GM23338 (cell line): ENCODE data around the gene CENPX. TPM values are rescaled to one million over a fixed set of nuclear protein-coding genes. Genes with fewer than 3 reads are reported as not detected.

Experiments used
- ATAC-seq: fragments of 200-7000 bp; cut with Tn5 transposase; 3 replicates; pipeline ENCODE4 v1.9.1; 2020
- DNase-seq: peaks from one replicate; pipeline ENCODE4 v3.0.0-alpha.2; 2015; ENCODE audit warnings: low spot score
- H2AFZ ChIP-seq: fragments of 200-600 bp; sonication (generic); 2 replicates; pipeline ENCODE4 v1.8.0; 2016; ENCODE audit warnings: antibody characterized with exemption, mild to moderate bottlenecking, moderate library complexity
- H3F3A ChIP-seq: fragments of 200-600 bp; sonication (generic); replicated peaks from 2 replicates; pipeline ENCODE4 v1.8.0; 2017; ENCODE audit warnings: antibody characterized with exemption, mixed run types, low read depth
- H3K27ac ChIP-seq: fragments of 200-600 bp; sonication (generic); 2 replicates; pipeline ENCODE4 v1.6.1; 2016; ENCODE audit warnings: low read depth
- H3K27me3 ChIP-seq: fragments of 200-600 bp; sonication (generic); 2 replicates; pipeline ENCODE4 v1.8.0; 2016; ENCODE audit warnings: mild to moderate bottlenecking, mixed run types, moderate library complexity; ENCODE audit not compliant: insufficient read depth
- H3K36me3 ChIP-seq: fragments of 200-600 bp; sonication (generic); 2 replicates; pipeline ENCODE4 v1.8.0; 2016; ENCODE audit warnings: mild to moderate bottlenecking; ENCODE audit not compliant: insufficient read depth
- H3K4me1 ChIP-seq: fragments of 200-600 bp; sonication (generic); 2 replicates; pipeline ENCODE4 v1.8.0; 2016; ENCODE audit warnings: mild to moderate bottlenecking, moderate library complexity; ENCODE audit not compliant: insufficient read depth
- H3K4me2 ChIP-seq: fragments of 200-600 bp; sonication (generic); 2 replicates; pipeline ENCODE4 v1.7.1; 2017; ENCODE audit warnings: mixed run types
- H3K4me3 ChIP-seq: fragments of 200-600 bp; sonication (generic); 2 replicates; pipeline ENCODE4 v1.6.1; 2016; ENCODE audit warnings: mixed run types
- H3K79me2 ChIP-seq: fragments of 200-600 bp; sonication (generic); replicated peaks from 2 replicates; pipeline ENCODE4 v1.8.0; 2017; ENCODE audit warnings: mild to moderate bottlenecking; ENCODE audit not compliant: insufficient read depth
- H3K9me2 ChIP-seq: fragments of 200-600 bp; sonication (generic); 2 replicates; pipeline ENCODE4 v1.8.0; 2017; ENCODE audit not compliant: insufficient read depth
- H4K20me1 ChIP-seq: fragments of 200-600 bp; sonication (generic); replicated peaks from 2 replicates; pipeline ENCODE4 v1.8.0; 2017; ENCODE audit warnings: mild to moderate bottlenecking; ENCODE audit not compliant: insufficient read depth
- H3K27ac Mint-ChIP-seq: 2 replicates; pipeline ENCODE4 v1.8.0; 2020; ENCODE audit warnings: inconsistent platforms, mild to moderate bottlenecking, moderate library complexity, mixed read lengths
- H3K27me3 Mint-ChIP-seq: 3 replicates; pipeline ENCODE4 v1.8.0; 2022; ENCODE audit warnings: low read depth, mild to moderate bottlenecking, moderate library complexity, mixed read lengths, inconsistent platforms; ENCODE audit not compliant: insufficient read depth, poor library complexity
- H3K36me3 Mint-ChIP-seq: 3 replicates; pipeline ENCODE4 v1.8.0; 2021; ENCODE audit warnings: low read depth, mild to moderate bottlenecking, inconsistent platforms, moderate library complexity, mixed read lengths
- H3K4me1 Mint-ChIP-seq: 3 replicates; pipeline ENCODE4 v1.8.0; 2020; ENCODE audit warnings: mild to moderate bottlenecking, inconsistent platforms, mixed read lengths
- H3K4me3 Mint-ChIP-seq: 3 replicates; pipeline ENCODE4 v1.8.0; 2021; ENCODE audit warnings: moderate library complexity, mild to moderate bottlenecking, inconsistent platforms, mixed read lengths
- H3K9me3 Mint-ChIP-seq: 3 replicates; pipeline ENCODE4 v1.8.0; 2020; ENCODE audit warnings: moderate library complexity, mild to moderate bottlenecking, inconsistent platforms, mixed read lengths
- CREB1 ChIP-seq: fragments of 250-450 bp; sonication (Bioruptor Pico); IDR thresholded peaks from 2 replicates; pipeline ENCODE4 v1.5.0; 2020; ENCODE audit warnings: low read depth, mild to moderate bottlenecking, moderate library complexity
- CTCF ChIP-seq, 2 experiments: fragments of 200-600 bp in 1 of 2; sonication (generic) in 1 of 2; conservative IDR thresholded peaks; 2 replicates each; pipeline versions ENCODE4 v1.5.1 to v1.6.1; 2016 to 2017; ENCODE audit warnings: antibody characterized with exemption in 2 of 2, low read depth in 2 of 2, mild to moderate bottlenecking in 2 of 2, moderate library complexity in 1 of 2
- ETS1 ChIP-seq: IDR thresholded peaks from 2 replicates; pipeline ENCODE4 v1.6.1; 2016; ENCODE audit warnings: antibody characterized with exemption
- NANOG ChIP-seq: IDR thresholded peaks from 2 replicates; pipeline ENCODE4 v1.6.1; 2016; ENCODE audit warnings: antibody characterized with exemption, borderline replicate concordance
- POLR2AphosphoS5 ChIP-seq: IDR thresholded peaks from 2 replicates; pipeline ENCODE4 v1.6.1; 2016; ENCODE audit warnings: antibody characterized with exemption, low read depth
- REST ChIP-seq: IDR thresholded peaks from one replicate; pipeline ENCODE4 v1.6.1; 2018; ENCODE audit warnings: antibody characterized with exemption; ENCODE audit not compliant: unreplicated experiment
- STAT1 ChIP-seq: IDR thresholded peaks from one replicate; pipeline ENCODE4 v1.6.1; 2016; ENCODE audit warnings: antibody characterized with exemption; ENCODE audit not compliant: unreplicated experiment
- ZNF114 ChIP-seq: fragments of 250-450 bp; sonication (Bioruptor Pico); IDR thresholded peaks from 2 replicates; pipeline ENCODE4 v1.5.0; 2020; ENCODE audit warnings: mild to moderate bottlenecking, moderate library complexity
- ZNF331 ChIP-seq: fragments of 250-450 bp; sonication (Bioruptor Pico); IDR thresholded peaks from 2 replicates; pipeline ENCODE4 v1.5.0; 2020; ENCODE audit warnings: low read depth, mild to moderate bottlenecking, moderate library complexity
- ZNF462 ChIP-seq: fragments of 250-450 bp; sonication (Bioruptor Pico); IDR thresholded peaks from 2 replicates; pipeline ENCODE4 v1.5.0; 2020; ENCODE audit warnings: mild to moderate bottlenecking, moderate library complexity
- polyA plus RNA-seq: library from polyadenylated mRNA; unstranded; fragments of >200 nt; fragmentation: Nextera tagmentation; extraction: Ambion mirVana; gene quantifications from 2 replicates; pipeline ENCODE4 v1.2.1, GENCODE V29; 2016
- total RNA-seq: library from RNA; depleted of rRNA; stranded (reverse); fragments of >200 nt; shearing (Covaris generic); gene quantifications from 2 replicates; pipeline ENCODE4 v1.2.3, GENCODE V29; 2014

Gene CENPX
- total and polyA plus RNA-seq, 2 experiments from 2014 or later = 114 to 157 TPM

GRCh38 chr17:82023447-82024241 lies 966 bp upstream of the CENPX start (continued):
- TF ChIP-seq ZNF462 (CRISPR knock-in tag) = no peak
- no peak for TF ChIP-seq STAT1
- TF ChIP-seq ZNF331 (CRISPR knock-in tag) = no peak
- 0 out of 2 replicates have a peak, but pooled peaks have one; percentile 24 for TF ChIP-seq POLR2AphosphoS5

- Histone ChIP-seq H3K36me3 (no peaks in the 10 kb centered on the region), H2AFZ (peak within 1 kb of the TSS; percentile 86), H3K4me2 (peak within 1 kb of the TSS; percentile 95), H3K27me3 (no peaks in the 10 kb centered on the region), H3F3A (peaks cover 13% of the 10 kb centered on the region; the same call in 1 of the 2 replicates), H3K79me2 (peaks cover 15% of the 10 kb centered on the region), H4K20me1 (peaks cover 3% of the 10 kb centered on the region), H3K4me1 (peaks cover 5% of the 10 kb centered on the region; the same call in 1 of the 2 replicates), H3K9me2 (no peaks in the 10 kb centered on the region), H3K27ac (no peak within 1 kb of the TSS), H3K4me3 (peak within 1 kb of the TSS; percentile 98)
- ATAC-seq (peak; percentile 82), DNase-seq (peak; percentile 100)
- Mint-ChIP-seq H3K4me1 (peaks cover 11% of the 10 kb centered on the region), H3K27ac (peak within 1 kb of the TSS; percentile 84), H3K4me3 (peak within 1 kb of the TSS; percentile 85), H3K9me3 (no peaks in the 10 kb centered on the region; the same call in 2 of the 3 replicates), H3K27me3 (peaks cover 27% of the 10 kb centered on the region), H3K36me3 (peaks cover 6% of the 10 kb centered on the region)
- TF ChIP-seq NANOG = no peak
- no peak for TF ChIP-seq ZNF114 (CRISPR knock-in tag)
- no peak for TF ChIP-seq REST
- TF ChIP-seq CTCF (conservative IDR thresholded peaks at IDR 0.05; ENCODE audit: low read depth in 2 of 2) = no peak
- TF ChIP-seq CREB1 = no peak
- TF ChIP-seq ZNF331 (CRISPR knock-in tag) = no peak
- peak; percentile 80 for TF ChIP-seq ETS1
Measured at GRCh38 chr17:82022981-82023446, 336 bp upstream of the CENPX start, which contains the start of gene LRRC45. Gene LRRC45 (plus strand): TSS chr17:82023305. CDS start chr17:82023644, 339 bp downstream.
